Measurements from ENCODE around the gene ZNF738.

The ZNF738 gene

GRCh38 chr19:21423057-21424041 lies 64.5 kb downstream of the ZNF738 start:
- no peak for DNase-seq (ENCODE audit: low read depth)
